ENCODE data around the gene DENND2A.
"Not testable (repeated sequence)": the region's sequence is repeated elsewhere in the genome, so short reads cannot be mapped to it uniquely, and the experiment has no call there.

DENND2A gene, protein sequence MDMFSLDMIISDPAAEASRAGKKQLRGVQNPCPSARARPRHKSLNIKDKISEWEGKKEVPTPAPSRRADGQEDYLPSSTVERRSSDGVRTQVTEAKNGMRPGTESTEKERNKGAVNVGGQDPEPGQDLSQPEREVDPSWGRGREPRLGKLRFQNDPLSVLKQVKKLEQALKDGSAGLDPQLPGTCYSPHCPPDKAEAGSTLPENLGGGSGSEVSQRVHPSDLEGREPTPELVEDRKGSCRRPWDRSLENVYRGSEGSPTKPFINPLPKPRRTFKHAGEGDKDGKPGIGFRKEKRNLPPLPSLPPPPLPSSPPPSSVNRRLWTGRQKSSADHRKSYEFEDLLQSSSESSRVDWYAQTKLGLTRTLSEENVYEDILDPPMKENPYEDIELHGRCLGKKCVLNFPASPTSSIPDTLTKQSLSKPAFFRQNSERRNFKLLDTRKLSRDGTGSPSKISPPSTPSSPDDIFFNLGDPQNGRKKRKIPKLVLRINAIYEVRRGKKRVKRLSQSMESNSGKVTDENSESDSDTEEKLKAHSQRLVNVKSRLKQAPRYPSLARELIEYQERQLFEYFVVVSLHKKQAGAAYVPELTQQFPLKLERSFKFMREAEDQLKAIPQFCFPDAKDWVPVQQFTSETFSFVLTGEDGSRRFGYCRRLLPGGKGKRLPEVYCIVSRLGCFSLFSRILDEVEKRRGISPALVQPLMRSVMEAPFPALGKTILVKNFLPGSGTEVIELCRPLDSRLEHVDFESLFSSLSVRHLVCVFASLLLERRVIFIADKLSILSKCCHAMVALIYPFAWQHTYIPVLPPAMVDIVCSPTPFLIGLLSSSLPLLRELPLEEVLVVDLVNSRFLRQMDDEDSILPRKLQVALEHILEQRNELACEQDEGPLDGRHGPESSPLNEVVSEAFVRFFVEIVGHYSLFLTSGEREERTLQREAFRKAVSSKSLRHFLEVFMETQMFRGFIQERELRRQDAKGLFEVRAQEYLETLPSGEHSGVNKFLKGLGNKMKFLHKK

DNA sequence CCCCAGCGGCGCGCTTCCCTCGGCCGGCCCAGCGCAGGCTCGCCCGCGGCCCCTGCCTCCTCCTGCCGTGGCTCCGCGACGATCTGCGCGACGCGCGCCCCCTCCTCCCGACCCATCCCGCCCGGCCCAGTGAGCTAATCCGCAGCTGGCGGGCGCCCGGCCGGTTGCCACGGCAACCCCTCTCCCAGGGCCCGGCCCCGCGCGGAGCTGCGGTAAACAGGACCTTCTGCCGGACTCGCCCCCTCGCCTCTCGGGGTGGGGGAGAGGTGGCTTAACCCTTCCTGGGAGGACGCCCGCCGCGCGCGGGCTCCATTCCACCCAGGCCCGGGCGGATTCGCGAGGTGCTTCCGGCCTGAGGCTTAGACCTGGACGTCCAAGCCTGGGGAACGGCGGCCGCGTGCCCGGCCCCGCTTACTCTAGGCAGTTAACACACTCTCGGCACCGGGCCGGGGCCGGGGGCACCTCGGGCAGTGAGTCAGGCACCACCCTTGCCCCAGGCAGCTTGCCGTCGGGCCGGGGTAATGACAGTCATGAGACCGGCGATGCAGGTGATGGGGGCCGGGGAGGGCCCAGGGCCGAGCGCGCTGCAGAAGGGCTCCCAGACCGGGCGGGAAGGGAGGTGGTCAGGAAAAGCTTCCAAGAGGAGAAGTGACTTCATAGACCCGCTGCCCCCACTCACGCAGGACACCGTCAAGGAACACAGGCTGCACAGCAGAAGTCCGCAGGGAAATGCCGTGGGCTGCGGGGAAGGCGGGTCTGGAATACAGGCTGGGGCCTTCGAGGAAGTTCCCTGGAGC is at the start of gene DENND2A:
TSS of gene DENND2A (minus strand) at position 87 of the 797 bp plus-strand sequence. CDS start 38,416 bp downstream, outside the sequence.
- peak; percentile 72 for DNase-seq

DNA sequence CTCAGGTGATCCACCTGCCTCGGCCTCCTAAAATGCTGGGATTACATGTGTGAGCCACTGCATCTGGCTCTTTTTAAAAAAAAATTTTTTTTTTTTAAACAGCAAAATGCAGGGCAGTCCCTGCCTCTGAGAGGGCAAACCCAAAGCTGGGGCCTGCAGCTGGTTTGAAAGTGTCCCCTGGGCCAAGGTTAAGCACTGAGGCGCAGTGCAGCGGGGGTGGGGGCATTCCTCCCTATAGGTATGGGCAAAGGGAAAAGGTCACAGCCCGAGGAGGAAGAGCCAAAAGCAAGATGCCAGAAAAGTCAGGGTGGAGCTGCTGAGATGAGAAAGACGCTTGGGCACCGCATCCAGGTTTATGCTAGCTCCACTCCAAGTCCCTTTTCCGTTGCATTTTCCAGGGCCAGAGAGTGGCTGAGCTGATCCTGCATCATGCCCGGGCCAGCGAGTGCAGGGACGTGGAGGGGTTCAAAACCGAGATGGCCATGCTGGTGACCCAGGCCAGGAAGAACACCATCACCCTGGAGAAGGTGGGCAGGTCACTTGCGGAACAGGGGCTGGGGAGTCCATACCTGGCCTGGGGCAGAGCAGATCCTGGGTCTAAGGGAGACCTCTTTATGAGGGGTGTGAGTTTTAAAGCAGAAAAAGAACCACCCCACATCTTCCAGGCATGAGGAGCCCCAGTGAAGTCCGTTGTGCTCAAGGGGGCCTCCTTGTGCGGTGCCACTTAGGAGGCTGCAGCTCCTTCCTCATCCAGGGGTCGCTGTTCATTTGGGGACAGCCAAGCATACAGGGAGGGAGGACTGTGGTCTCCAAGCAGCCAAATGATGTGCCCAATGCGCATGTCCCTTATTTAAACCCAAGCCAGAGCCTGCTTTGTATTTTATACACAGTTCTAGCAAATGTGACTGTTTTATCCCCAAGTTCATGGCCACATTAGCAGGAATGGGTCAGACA is 48.9 kb upstream of the DENND2A start:
- no peak for DNase-seq

DNA sequence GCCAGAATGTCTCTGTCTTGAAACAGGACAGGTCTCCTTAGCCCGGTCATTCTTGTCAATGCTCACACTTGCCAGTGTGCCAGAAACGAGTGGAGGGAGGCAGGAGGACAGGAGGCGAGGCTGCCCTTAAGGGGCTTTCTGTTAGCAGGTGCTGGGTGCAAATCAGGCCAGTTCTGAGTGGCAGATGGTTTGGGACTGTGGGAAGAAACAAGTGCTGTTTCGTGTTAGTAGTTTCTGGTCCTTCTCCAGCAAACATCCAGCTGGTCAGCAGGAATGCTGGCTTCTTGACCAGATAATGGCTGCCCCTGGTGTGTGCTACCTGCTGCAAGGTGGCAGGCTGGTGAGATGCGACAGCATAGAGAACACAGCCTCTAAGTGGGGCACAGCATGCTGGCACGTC is 47.7 kb upstream of the DENND2A start:
- DNase-seq, result no peak

DNA sequence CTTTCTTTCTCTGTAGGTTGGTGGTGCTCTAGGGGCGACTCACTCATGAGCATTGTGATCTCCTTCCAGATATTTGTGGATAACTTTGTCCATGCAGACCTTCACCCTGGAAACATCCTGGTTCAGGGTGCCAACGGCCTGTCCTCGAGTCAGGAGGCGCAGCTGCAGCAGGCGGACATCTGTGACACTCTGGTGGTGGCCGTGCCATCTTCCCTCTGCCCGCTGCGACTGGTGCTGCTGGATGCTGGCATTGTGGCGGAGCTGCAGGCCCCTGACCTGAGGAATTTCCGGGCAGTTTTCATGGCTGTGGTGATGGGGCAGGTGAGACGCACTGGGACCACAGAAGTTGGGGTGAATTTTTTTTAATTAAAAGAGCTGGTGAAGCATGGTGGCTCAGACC is 46.3 kb upstream of the DENND2A start:
- no peak for DNase-seq

- DNase-seq, result no peak
These were observed 44.9 kb upstream of the DENND2A start for GRCh38 chr7:140685407-140686087.

- no peak for DNase-seq
These were observed 43.7 kb upstream of the DENND2A start for GRCh38 chr7:140684066-140684950.

DNA sequence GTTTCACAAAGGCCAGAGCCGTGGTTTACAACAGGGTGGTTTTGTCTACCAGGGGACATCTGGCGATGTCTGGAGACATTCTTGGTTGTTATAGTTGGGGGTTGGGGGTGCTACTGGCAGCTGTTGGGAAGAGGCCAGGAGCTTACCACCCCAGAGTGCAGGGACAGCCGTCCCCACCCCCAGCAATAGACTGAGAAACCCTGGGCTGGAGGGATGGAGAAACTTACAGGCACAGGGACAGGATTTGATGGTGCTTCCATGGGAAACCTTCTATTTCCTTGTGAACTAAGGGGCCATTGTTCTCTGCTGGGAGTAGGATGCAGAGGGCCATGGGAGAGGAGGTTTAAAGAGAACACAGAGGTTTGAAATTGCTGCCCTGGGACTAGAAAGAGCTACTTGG is 43.0 kb upstream of the DENND2A start:
- no peak for DNase-seq

GRCh38 chr7:140681766-140682165 is 41.2 kb upstream of the DENND2A start:
- DNase-seq, result no peak

GRCh38 chr7:140680886-140681285 is 40.3 kb upstream of the DENND2A start:
- no peak for DNase-seq

GRCh38 chr7:140679186-140679585 is 38.6 kb upstream of the DENND2A start:
- DNase-seq, result no peak

- DNase-seq, result no peak
These were observed 38.2 kb upstream of the DENND2A start for GRCh38 chr7:140678816-140679130.

DNA sequence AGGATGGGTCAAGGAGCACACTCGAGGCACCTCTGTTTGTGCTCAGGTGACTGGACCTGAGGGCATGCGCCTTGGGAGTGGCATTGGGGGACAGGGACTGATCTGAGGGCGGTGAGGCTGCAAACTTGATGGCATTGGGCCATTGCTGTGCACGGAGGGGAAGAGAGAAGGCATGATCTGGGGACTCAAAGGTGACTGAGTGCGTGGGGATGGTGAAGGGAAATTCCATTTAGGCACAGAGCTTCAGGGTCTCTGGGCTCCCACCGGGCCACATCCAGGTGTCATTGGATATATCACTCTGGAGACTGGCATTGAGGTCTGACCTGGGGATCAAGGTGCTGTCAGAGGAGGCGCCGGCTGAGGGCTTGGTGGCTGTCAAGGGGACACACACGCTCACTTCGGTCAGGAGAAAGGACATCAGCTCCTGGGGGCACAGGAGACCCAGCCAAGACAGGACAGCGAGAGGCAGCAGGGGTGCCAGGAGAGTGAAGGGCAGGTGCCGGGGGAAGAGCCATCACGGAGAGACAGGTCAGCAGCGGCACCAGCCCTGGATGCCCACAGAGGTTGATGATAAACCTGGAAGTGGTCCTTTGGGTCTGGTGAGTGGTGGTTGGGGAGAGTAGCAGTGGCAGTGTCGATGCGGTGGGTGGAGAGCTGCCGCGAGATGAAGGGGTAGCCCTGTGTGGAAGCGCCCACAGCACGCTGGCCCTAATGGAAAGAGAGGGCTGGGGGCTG is 37.6 kb upstream of the DENND2A start:
- DNase-seq, result no peak

DNA sequence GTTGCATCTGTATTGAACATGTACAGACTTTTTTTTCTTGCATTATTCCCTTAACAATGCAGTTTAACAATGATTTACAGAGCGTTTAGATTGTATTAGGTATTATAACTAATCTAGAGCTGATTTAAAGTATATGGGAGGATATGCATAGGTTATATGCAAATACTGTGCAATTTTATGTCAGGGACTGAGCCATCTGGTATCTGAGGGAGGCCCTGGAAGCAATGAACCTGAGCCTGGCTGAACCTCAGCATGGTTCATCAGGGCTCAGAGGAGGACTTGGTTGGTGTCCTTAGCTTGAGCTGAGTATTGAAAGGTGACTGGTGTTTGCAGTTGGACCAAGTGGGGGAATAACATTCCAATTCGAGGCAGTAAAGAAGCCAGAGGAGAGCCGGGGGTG is 36.9 kb upstream of the DENND2A start:
- DNase-seq, result no peak

DNA sequence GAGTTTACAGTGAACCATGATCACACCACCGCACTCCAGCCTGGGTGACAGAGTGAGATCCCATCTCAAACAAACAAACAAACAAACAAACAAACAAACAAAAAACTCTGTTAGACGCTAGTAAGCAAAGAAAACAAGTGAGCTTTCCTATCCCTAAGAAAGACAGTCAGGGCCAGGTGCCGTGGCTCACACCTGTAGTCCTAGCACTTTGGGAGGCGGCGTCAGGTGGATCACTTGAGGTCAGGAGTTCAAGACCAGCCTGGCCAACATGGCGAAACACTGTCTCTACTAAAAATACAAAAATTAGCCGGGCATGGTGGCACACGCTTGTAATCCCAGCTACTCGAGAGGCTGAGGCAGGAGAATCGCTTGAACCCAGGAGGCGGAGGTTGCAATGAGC is 36.3 kb upstream of the DENND2A start:
- not testable (repeated sequence) for DNase-seq

GRCh38 chr7:140676306-140676705 is 35.7 kb upstream of the DENND2A start:
- DNase-seq, result no peak

GRCh38 chr7:140675726-140676125 is 35.1 kb upstream of the DENND2A start:
- DNase-seq, result no peak

GRCh38 chr7:140674899-140675701 is 34.5 kb upstream of the DENND2A start:
- DNase-seq, result no peak

GRCh38 chr7:140674356-140674800 is 33.8 kb upstream of the DENND2A start:
- no peak for DNase-seq
